ENCODE data around the gene GPN2. TPM values are rescaled to one million over a fixed set of nuclear protein-coding genes. Genes with fewer than 3 reads are reported as not detected.
A peak's percentile ranks its signal among the peaks of the same experiment; 100 is the strongest.

The GPN2 gene
- polyA plus RNA-seq, 1 donor from 2014 or later, result 20.2 TPM

- H3K4me2 ChIP-seq (ENCODE audit: low read length), result peak overlapping the region; percentile 87
- peak overlapping the region; percentile 76 for H3K27ac ChIP-seq (ENCODE audit: low read length)
- peak overlapping the region; percentile 80 for H3K9ac ChIP-seq (ENCODE audit: low read length)
- no peak for TF ChIP-seq TAF1 (IDR thresholded peaks at IDR 0.05; ENCODE audit: low read depth)
- no peak for TF ChIP-seq MXI1 (conservative IDR thresholded peaks at IDR 0.05; ENCODE audit: poor library complexity, severe bottlenecking)
- no peak for TF ChIP-seq SMC3 (conservative IDR thresholded peaks at IDR 0.05; ENCODE audit: poor library complexity)
- no peak for TF ChIP-seq REST (IDR thresholded peaks at IDR 0.05; ENCODE audit: borderline replicate concordance)
- no peak for TF ChIP-seq EP300 (conservative IDR thresholded peaks at IDR 0.05; ENCODE audit: poor library complexity, severe bottlenecking)
- no peak for TF ChIP-seq CTCF (IDR thresholded peaks at IDR 0.05; ENCODE audit: poor library complexity, severe bottlenecking)
- no peak for TF ChIP-seq RAD21 (conservative IDR thresholded peaks at IDR 0.05)
- no peak for TF ChIP-seq POLR2AphosphoS5 (IDR thresholded peaks at IDR 0.05)
- TF ChIP-seq EZH2 (IDR thresholded peaks at IDR 0.05; ENCODE audit: borderline replicate concordance, insufficient read depth, low read length, poor library complexity, severe bottlenecking), result no peak
- H3K79me2 ChIP-seq (replicated peaks; ENCODE audit: insufficient read depth, low read length), result peaks cover 17% of the 10 kb centered on the region
- H3K4me3 ChIP-seq (ENCODE audit: low read length), result peak overlapping the region; percentile 76
- no peaks in the 10 kb centered on the region for H4K20me1 ChIP-seq (ENCODE audit: insufficient read depth)
- no peaks in the 10 kb centered on the region for H3K9me2 ChIP-seq (ENCODE audit: insufficient read depth, low read length)
- no peaks in the 10 kb centered on the region for H3K9me3 ChIP-seq (ENCODE audit: low read length)
- H3K36me3 ChIP-seq (ENCODE audit: insufficient read depth, low read length), result no peaks in the 10 kb centered on the region
- peak overlapping the region; percentile 94 for H2AFZ ChIP-seq (ENCODE audit: low read depth, low read length)
- H3K27me3 ChIP-seq (ENCODE audit: insufficient read depth, low read depth, low read length), result no peaks in the 10 kb centered on the region
- H3F3A ChIP-seq (ENCODE audit: insufficient read depth, low read length, poor library complexity, severe bottlenecking), result no peaks in the 10 kb centered on the region
Observed at GRCh38 chr1:26900815-26901511, 10.9 kb upstream of the GPN2 start.

- no peaks in the 10 kb centered on the region for H3K9me2 ChIP-seq (ENCODE audit: insufficient read depth, low read length)
- peak within 1 kb of the TSS; percentile 76 for H3K27ac ChIP-seq (ENCODE audit: low read length)
- H3K27me3 ChIP-seq (ENCODE audit: insufficient read depth, low read depth, low read length), result no peaks in the 10 kb centered on the region
- no peaks in the 10 kb centered on the region for H4K20me1 ChIP-seq (ENCODE audit: insufficient read depth)
- TF ChIP-seq MXI1 (conservative IDR thresholded peaks at IDR 0.05; ENCODE audit: poor library complexity, severe bottlenecking) (peak; percentile 86), RAD21 (conservative IDR thresholded peaks at IDR 0.05) (no peak), EP300 (conservative IDR thresholded peaks at IDR 0.05; ENCODE audit: poor library complexity, severe bottlenecking) (peak; percentile 50), TAF1 (IDR thresholded peaks at IDR 0.05; ENCODE audit: low read depth) (peak; percentile 87), REST (IDR thresholded peaks at IDR 0.05; ENCODE audit: borderline replicate concordance) (peak; percentile 91), POLR2AphosphoS5 (IDR thresholded peaks at IDR 0.05) (peak; percentile 94), SMC3 (conservative IDR thresholded peaks at IDR 0.05; ENCODE audit: poor library complexity) (peak; percentile 18), CTCF (IDR thresholded peaks at IDR 0.05; ENCODE audit: poor library complexity, severe bottlenecking) (no peak)
- H3K4me3 ChIP-seq (ENCODE audit: low read length), result peak within 1 kb of the TSS; percentile 76
- H3K4me2 ChIP-seq (ENCODE audit: low read length), result peak within 1 kb of the TSS; percentile 87
- H3K9ac ChIP-seq (ENCODE audit: low read length), result peak within 1 kb of the TSS; percentile 80
- H3K36me3 ChIP-seq (ENCODE audit: insufficient read depth, low read length), result no peaks in the 10 kb centered on the region
- no peaks in the 10 kb centered on the region for H3F3A ChIP-seq (ENCODE audit: insufficient read depth, low read length, poor library complexity, severe bottlenecking)
- no peaks in the 10 kb centered on the region for H3K9me3 ChIP-seq (ENCODE audit: low read length)
- peaks cover 17% of the 10 kb centered on the region for H3K79me2 ChIP-seq (replicated peaks; ENCODE audit: insufficient read depth, low read length)
- H2AFZ ChIP-seq (ENCODE audit: low read depth, low read length), result peak within 1 kb of the TSS; percentile 94
Observed at GRCh38 chr1:26900001-26900814, 10.1 kb upstream of the GPN2 start, which contains the start of gene GPATCH3. TSS of gene GPATCH3 (minus strand) at chr1:26900467. CDS start at chr1:26900442, 25 bp downstream.
